Stimulated activated CD4-positive, alpha-beta T cell treated with anti-CD3 and anti-CD28 coated beads, Interleukin-4, amount 100 ng/mL, for 1 hour (primary cell): Measurements from ENCODE around the gene KDELR1.

Experiments
- DNase-seq: peaks from one replicate; pipeline ENCODE4 v3.0.0-alpha.2; 2020

KDELR1 gene

DNA sequence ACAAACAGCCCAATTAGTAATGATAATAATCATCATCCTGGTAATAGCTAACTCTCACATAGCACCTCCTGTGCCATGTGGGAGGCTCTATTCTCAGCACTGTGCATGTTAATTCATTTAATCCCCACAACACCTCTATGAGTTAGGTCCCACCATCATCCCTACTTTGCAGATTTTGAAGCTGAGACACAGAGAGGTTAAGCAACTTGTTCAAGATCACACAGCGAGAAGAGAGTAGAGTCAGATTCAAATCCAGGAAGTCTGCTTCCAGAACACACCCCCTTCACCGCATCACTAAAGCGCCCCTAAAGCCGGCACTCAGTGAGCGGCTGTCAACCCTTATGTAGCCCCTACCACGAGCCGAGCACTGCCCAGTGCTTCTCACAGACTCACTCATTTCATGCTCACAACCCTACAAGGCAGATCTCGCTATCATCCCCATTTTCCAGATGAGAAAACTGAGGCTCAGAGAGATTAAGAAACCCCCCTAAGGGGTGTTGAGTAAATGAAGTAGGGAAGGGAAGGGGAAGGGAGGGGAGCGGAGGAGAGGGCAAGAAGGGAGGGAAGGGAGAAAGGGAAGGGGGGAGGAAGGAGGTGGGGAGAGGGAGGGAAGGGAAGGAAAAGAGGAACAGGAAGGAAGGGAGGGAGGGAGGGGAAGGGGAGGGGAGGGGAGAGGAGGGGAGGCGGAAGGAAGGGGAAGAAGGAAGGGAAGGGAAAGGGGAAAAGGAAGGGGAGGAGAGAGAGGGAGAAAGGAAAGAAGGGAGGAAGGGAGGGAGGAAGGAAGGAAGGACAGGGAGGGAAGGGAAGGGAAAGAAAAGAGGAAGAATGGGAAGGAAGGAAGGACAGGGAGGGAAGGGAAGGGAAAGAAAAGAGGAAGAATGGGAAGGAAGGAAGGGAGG is 49.6 kb downstream of the KDELR1 start:
- DNase-seq, result no peak

GRCh38 chr19:48340995-48341394 is 50.4 kb downstream of the KDELR1 start:
- no peak for DNase-seq

- no peak for DNase-seq
These were observed 52.4 kb downstream of the KDELR1 start for GRCh38 chr19:48338802-48339503.

DNA sequence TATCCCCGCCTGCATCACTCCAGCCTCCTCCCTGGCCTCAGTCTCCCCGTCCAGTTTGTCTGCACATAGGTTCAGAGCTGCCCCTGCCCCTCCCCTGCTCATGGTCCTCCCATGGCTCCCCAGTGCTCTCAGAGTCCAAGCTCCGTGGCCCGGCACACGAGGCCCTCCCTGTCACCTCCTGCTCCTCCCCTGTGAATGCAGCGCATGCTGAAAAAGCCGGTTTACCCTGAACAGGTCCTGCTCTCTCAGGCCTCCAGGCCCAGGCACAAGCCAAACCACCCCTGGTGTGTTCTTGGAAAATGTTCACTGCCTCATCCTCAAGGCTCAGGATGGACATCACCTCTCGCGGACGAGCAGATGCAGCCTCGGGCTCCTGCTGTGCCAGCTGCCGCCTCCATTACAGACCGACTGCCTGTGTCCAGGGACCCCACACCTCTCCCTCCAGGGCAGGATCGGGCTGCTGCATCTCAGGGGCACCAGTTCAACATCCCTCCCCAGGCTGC is 53.0 kb downstream of the KDELR1 start:
- no peak for DNase-seq

DNA sequence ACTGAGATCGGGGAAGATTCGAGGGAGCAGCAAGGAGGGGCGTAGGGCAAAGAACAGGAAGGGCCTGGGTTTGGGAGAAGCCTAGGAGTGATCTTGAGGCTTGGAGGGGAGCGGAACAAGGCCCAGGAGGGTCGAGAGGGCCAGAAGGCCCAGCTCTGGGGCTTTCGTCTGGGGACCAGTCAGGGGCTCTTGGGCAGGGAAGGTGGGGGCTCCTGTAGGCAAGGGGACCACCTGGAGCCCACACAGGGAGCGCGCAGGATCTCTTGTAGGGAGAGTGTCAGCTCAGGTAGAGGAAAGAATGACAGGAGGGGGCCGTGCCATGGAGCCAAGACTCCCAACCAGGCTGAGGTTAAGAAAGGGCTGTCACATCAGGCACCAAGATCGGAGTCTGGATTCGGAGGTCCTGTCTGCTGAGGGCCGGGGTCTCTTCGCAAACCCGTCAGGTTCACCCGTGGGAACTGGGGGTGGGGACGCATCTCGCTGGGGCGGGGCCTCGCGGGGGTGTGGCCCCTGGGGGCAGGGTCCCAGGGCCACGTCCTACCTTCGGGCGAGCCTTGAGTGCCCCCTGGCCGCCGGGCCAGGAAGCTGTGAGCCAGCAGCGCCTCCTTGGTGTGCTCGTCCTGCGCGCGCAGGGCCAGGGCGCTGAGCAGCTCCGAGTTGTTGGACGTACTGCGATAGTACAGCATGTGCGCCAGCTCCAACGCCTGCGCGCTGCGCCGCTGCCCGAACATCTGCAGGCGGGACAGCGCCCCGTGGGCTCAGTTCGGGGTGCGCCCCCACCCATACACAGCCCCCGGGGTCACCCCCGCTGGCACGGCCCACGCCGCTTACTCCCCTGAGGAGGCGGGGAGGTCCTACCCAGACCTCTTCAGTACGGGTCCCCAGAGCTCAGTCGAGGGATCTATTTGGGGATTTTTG is 57.6 kb downstream of the KDELR1 start:
- peak; percentile 95 for DNase-seq

GRCh38 chr19:48332662-48333466 is 58.5 kb downstream of the KDELR1 start:
- DNase-seq, result peak; percentile 90
